ENCODE data around the gene ZNF423.

The ZNF423 gene

GRCh38 chr16:49622084-49622390, 233.9 kb downstream of the ZNF423 start:
- no peak for TF ChIP-seq CTCF (IDR thresholded peaks at IDR 0.05; ENCODE audit: low read depth, low read length)
- no peak for DNase-seq (ENCODE audit: extremely low read depth, low read depth)

- no peak for DNase-seq (ENCODE audit: extremely low read depth, low read depth)
- no peak for TF ChIP-seq CTCF (IDR thresholded peaks at IDR 0.05; ENCODE audit: low read depth, low read length)
These were observed 234.4 kb downstream of the ZNF423 start for GRCh38 chr16:49621241-49622083.

GRCh38 chr16:49620869-49621240, 235.1 kb downstream of the ZNF423 start:
- TF ChIP-seq CTCF (IDR thresholded peaks at IDR 0.05; ENCODE audit: low read depth, low read length): no peak
- no peak for DNase-seq (ENCODE audit: extremely low read depth, low read depth)

GRCh38 chr16:49620158-49620868, 235.6 kb downstream of the ZNF423 start:
- DNase-seq (ENCODE audit: extremely low read depth, low read depth): peak; percentile 15
- no peak for TF ChIP-seq CTCF (IDR thresholded peaks at IDR 0.05; ENCODE audit: low read depth, low read length)

GRCh38 chr16:49619811-49620157, 236.1 kb downstream of the ZNF423 start:
- no peak for DNase-seq (ENCODE audit: extremely low read depth, low read depth)
- TF ChIP-seq CTCF (IDR thresholded peaks at IDR 0.05; ENCODE audit: low read depth, low read length): no peak

GRCh38 chr16:49618955-49619354, 237.0 kb downstream of the ZNF423 start:
- DNase-seq (ENCODE audit: extremely low read depth, low read depth): no peak
- no peak for TF ChIP-seq CTCF (IDR thresholded peaks at IDR 0.05; ENCODE audit: low read depth, low read length)

GRCh38 chr16:49617710-49618330, 238.1 kb downstream of the ZNF423 start:
- TF ChIP-seq CTCF (IDR thresholded peaks at IDR 0.05; ENCODE audit: low read depth, low read length): no peak
- no peak for DNase-seq (ENCODE audit: extremely low read depth, low read depth)

All from AG09319 (cell line).